Occipital lobe (tissue), 2 donors: Measurements from ENCODE around the gene ABCB1. TPM values are rescaled to one million over a fixed set of nuclear protein-coding genes. Genes with fewer than 3 reads are reported as not detected.

Experiments
- DNase-seq: peaks from one replicate; lab custom pipeline; 2025; lab: John Stamatoyannopoulos, UW
- total RNA-seq: library from RNA; depleted of rRNA; stranded (reverse); fragments of >200 nt; gene quantifications from one replicate; pipeline ENCODE4 v1.2.3, GENCODE V29; 2014

Gene ABCB1
- total RNA-seq, 1 donor from 2014 or later: 14.7 TPM

GRCh38 chr7:87513735-87514335 lies 86.8 kb downstream of the ABCB1 start:
- DNase-seq: no peak

- no peak for DNase-seq
These were observed 87.8 kb downstream of the ABCB1 start for GRCh38 chr7:87512906-87513305.

- no peak for DNase-seq
These were observed 89.2 kb downstream of the ABCB1 start for GRCh38 chr7:87511510-87511909.

- no peak for DNase-seq
These were observed 90.2 kb downstream of the ABCB1 start for GRCh38 chr7:87510411-87510875.

- DNase-seq: no peak
These were observed 93.2 kb downstream of the ABCB1 start for GRCh38 chr7:87507446-87507845.

- DNase-seq: no peak
These were observed 94.2 kb downstream of the ABCB1 start for GRCh38 chr7:87506246-87507180.

- DNase-seq: no peak
These were observed 95.0 kb downstream of the ABCB1 start for GRCh38 chr7:87505557-87506245.

- no peak for DNase-seq
These were observed 95.6 kb downstream of the ABCB1 start for GRCh38 chr7:87505122-87505521.

GRCh38 chr7:87499494-87499893 lies 101.2 kb downstream of the ABCB1 start:
- no peak for DNase-seq

- DNase-seq: no peak
These were observed 101.8 kb downstream of the ABCB1 start for GRCh38 chr7:87498893-87499292.

- no peak for DNase-seq
These were observed 103.2 kb downstream of the ABCB1 start for GRCh38 chr7:87497482-87497881.

GRCh38 chr7:87495366-87495765 lies 105.3 kb downstream of the ABCB1 start:
- DNase-seq: no peak

- DNase-seq: no peak
These were observed 106.2 kb downstream of the ABCB1 start for GRCh38 chr7:87494454-87494853.

- no peak for DNase-seq
These were observed 117.6 kb downstream of the ABCB1 start for GRCh38 chr7:87483131-87483530.

- DNase-seq: no peak
These were observed 118.6 kb downstream of the ABCB1 start for GRCh38 chr7:87482115-87482514.

- no peak for DNase-seq
These were observed 120.3 kb downstream of the ABCB1 start for GRCh38 chr7:87480386-87480785.

GRCh38 chr7:87479951-87480350 lies 120.7 kb downstream of the ABCB1 start:
- no peak for DNase-seq

- no peak for DNase-seq
These were observed 124.5 kb downstream of the ABCB1 start for GRCh38 chr7:87476179-87476557.

- DNase-seq: no peak
These were observed 125.1 kb downstream of the ABCB1 start, which contains the start of gene ABCB4 for GRCh38 chr7:87475359-87476178. Gene ABCB4, minus strand, starts transcription at chr7:87475680. Its CDS starts 215 bp downstream, at chr7:87475465.

- no peak for DNase-seq
These were observed 125.9 kb downstream of the ABCB1 start for GRCh38 chr7:87474533-87475358.
